H54 (cell line): Measurements from ENCODE around the gene AK9.

Experiments used
- DNase-seq: peaks from one replicate; pipeline ENCODE4 v3.0.0; 2011; ENCODE audit warnings: low spot score, mixed read lengths; ENCODE audit not compliant: insufficient read length
- FAIRE-seq: peaks from 3 replicates; lab custom pipeline; 2011; peaks lifted over from hg19 to GRCh38; lab: Jason Lieb, UNC
- POLR2A ChIP-seq: IDR thresholded peaks from 2 replicates; pipeline ENCODE4 v1.6.1; 2011; ENCODE audit warnings: low read depth, mild to moderate bottlenecking, low read length

Gene AK9

DNA sequence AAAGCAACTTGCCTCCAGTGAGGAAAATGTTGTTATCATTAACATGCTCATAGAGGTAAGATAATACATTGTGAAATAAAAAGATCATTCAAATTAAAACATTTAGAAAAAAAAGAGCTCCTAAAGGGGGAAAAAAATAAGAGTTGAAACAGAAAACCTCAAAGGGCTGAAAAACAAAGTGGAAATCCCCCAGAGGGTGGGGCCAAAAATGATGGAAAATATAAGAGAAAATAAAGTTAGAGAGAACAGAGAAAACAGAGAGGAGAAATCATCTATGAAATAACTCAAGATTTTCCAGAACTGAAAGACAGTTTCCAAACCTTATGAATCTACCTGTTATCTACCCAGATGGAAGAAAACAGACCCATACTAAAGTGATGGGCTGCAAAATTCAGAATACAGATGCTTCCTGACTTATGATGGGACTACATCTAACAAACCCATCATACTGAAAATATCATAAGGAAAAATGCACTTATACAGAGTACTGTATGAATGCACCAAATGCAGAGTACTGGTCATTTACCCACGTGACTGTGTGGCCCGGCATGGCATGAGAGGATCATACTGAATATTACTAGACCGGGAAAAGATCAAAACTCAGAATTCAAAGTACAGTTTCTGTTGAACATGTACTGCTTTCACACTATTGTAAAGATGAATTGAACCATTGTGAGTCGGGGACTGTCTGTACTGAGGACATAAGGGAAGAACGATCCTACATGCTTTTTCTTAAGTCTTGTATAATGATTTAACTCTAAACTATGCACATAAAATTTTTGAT lies 212.0 kb downstream of the AK9 start:
- FAIRE-seq (no peak), DNase-seq (no peak)
- TF ChIP-seq POLR2A: no peak

DNA sequence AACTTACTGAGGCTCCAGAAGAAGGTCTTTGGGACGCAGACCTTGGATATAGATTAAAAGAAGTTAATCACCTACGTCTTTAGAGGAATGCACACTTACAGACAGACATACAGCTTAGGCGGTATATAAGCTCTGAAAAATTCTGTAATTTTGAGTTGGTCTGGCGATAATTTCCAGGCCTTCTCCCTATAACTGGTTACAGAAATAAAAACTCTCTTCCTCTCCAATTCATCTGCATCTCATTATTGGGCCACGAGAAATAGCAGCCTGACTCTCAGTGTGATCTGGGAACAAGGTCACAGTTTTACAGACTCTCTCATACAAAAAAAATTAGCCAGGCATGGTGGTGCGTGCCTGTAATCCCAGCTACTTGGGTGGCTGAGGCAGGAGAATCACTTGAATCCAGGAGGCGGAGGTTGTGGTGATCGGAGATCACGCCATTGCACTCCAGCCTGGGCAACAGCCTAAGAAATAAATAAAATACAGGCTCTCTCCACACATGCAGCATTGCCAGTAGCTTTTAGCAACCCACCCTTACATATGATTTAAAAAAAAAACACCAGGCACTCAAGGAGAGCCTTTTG lies 212.7 kb downstream of the AK9 start:
- FAIRE-seq: no peak
- no peak for TF ChIP-seq POLR2A
- no peak for DNase-seq

DNA sequence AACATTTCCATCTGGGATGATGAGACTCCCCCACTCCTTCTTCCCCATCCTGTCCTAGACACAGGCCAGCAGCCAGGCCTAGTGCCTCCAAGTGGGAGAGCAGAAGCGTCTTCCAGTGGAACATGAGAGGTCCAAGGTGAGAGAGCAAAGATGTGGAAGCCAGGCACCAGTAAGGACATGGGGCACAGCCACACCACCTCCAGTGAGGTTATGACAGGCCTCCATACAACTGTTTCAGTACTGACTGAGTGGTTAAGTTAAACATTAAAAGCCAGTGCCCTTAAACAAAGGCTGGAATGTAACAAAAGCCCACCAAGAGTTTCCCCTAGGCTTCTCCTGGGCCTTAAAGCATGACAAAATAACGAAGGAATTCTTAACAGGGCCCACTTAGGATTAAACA lies 213.3 kb downstream of the AK9 start:
- TF ChIP-seq POLR2A: no peak
- no peak for DNase-seq
- FAIRE-seq: no peak

DNA sequence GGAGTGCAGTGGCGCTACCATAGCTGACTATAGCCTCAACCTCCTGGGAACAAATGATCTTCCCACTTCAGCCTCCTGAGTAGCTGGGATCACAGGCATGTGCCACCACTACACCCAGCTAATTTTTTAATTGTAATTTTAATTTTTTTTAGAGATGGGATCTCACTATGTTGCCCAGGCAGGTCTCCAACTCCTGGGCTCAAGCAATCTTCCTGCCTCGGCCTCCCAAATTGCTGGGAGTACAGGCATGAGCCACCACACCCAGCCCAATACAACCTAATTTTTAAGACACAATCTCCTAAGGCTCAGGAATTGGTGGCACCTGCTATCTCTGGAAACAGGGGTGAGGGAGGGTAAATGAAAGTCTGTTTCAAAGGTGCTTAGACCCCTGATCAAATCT lies 213.8 kb downstream of the AK9 start:
- DNase-seq: no peak
- TF ChIP-seq POLR2A: no peak
- FAIRE-seq: no peak

DNA sequence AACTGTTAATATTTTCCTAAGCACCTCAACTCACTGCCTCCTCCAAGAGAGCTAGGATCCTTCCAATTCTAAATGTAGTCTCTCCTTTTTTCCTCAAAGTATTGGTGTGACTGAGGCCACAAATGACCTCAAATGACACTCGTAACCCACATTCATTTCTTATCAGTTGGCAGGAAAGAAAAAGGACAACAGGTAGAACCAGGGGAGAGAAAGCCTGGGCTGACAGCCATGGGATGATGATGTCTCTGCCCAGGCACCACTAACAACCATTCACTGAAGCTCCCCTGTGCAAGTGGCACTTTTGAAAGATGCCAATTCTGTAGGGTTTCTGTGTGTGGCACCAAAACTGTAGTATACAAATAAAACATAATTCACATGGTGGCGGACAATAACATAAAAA lies 215.4 kb downstream of the AK9 start:
- no peak for FAIRE-seq
- DNase-seq: no peak
- no peak for TF ChIP-seq POLR2A

DNA sequence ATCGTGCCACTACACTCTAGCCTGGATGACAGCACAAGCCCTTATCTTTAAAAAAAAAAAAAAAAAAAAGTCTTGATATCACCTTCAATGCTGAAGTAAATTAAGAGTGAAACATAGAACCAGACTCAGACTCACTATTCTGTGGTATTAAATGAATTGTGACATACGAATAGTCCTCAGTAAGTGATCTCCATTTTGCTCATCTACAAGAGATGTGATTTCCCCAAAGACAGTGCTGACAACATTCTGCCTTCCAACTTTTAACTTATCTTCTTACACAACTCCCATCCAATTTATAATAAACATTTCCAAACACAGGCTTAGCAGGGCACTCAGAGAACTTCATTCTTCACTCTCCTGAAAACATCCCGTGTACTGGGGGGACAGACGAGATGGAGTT lies 216.0 kb downstream of the AK9 start:
- FAIRE-seq (no peak), DNase-seq (no peak)
- TF ChIP-seq POLR2A: no peak

DNA sequence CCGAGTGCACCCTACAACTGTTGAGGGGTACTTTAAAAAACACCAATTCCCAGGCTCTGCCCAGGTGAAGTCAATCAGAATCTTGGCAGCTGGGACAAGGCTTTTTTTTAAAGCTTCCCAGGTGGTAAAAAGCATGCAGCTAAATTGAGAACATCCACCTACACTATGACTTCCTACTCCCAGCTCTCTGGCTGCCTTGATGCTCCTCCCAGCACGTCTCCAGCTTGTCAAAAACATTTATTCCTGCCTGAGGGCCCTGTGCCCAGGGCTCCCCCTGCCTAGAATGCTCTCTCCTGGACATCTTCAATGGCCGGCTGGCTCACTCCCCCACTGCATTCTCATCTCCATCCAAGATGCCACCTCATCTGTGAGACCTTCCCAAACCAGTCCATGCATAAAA lies 217.9 kb downstream of the AK9 start:
- no peak for TF ChIP-seq POLR2A
- FAIRE-seq (no peak), DNase-seq (no peak)

DNA sequence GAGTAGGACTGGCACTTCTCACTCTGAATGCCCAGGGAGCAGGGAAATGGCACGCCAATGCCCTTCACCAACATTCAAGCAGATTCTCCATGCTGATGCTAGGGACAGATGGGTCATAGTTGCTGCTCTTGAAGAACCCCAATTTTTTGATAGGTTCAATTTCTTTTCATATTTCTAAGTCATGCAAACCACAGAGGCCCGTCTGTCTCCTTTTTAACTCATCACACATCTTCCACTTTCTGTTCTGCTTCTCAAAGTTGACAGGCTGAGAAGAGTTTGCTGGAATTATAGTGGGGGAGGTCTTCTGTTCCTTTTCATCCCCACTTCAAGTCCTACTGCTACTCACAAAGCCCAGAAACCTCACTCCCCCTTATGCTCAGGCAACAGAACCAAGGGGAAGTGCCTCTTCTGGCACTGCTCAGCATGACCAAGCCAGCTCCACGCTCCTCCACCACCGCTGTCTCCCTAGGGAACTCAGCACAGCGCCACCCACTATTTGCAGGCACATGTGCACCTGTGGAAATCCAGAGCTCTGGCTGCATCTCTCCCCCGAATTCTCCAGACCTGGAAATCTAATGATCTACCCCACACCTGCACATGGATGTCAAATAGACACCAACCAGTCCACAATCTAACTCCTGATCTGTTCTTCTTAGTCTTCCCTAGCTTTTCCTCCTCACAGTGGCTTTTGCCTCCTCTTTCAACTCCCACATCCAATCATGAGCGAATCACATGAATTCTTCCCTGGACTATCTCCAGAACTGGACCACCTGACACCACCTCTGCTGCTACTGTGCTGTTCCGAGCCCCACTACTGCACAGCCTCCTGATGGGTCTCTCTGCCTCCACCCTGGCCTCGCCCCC lies 218.6 kb downstream of the AK9 start:
- TF ChIP-seq POLR2A: no peak
- DNase-seq (no peak), FAIRE-seq (no peak)

DNA sequence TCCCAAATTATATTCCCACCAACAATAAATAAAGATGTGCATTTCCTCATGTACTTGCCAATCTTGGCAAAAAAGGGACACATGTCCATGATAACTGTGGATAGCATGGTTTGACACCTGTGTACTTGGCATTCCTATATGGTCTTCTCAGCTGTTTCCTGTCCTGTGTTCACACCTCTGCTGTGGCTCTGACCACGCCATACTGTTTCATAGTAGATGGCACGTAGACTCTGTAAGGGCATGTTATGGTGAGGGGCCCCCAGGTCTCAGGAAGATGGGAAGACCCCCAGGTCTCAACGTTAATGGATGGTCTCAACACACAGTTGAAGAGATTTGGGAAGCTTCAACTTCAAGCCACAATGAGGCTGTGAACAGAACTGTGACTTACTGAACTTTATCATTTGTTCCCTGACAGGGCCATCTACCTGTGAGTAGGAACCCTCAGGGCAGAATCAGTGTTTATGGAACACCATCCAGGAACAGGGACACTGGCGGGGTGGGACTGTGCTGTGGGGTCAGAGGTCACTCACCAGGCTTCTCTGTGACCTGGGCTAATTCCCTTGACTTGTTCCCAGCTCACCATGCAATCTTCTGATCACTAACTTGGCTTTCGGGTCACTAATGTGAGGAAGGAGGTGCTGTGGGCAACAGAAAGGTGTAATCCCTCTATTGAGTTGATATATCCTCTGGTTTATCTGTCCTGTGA lies 219.7 kb downstream of the AK9 start:
- no peak for DNase-seq
- FAIRE-seq: no peak
- no peak for TF ChIP-seq POLR2A

DNA sequence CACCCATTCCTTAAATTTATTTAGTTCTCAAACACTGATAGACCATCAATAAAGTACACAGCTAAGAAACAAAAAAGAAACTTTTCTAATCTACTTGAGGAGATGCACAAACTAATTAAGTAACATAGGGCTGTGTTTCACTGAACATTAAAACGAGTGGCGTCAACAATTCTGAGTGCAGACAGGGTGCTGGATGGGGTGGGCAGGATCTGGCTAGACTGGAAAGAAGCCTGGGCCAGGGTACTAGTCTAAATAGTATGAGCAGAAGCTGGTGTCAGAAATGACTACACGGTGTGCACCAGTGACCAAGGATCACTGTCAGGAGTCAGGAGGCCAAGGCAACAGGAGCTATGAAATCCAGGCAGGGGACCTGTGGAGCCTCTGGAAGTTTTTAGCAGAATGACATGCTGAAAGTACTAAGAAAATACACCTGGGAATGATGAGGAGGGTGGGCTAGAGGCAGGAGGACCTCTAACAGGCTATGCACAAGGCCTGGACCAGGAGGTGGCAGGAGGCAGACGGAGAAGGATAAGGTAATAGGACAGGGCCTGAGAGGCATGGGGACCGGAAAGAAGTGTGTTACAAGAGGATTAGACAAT lies 221.3 kb downstream of the AK9 start:
- no peak for TF ChIP-seq POLR2A
- DNase-seq (no peak), FAIRE-seq (no peak)

DNA sequence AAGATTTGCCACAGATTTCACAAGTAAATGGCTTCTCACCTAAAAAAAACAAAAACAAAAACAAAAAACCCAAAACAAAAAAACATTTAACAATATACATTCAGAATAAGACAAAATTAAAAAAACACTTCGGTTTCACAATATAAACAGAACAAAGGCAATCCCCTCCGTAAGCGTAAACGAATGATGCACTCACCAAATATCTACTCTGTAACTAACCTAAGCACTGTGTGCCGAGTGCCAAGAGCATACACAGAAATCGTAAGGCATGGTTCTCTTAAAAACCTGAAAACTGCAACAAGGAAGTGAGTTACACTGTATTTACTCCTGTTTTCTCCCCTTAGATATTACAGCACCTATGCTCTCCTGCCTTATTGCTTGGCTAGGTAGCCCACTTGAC lies 223.3 kb downstream of the AK9 start:
- no peak for TF ChIP-seq POLR2A
- DNase-seq (no peak), FAIRE-seq (no peak)

DNA sequence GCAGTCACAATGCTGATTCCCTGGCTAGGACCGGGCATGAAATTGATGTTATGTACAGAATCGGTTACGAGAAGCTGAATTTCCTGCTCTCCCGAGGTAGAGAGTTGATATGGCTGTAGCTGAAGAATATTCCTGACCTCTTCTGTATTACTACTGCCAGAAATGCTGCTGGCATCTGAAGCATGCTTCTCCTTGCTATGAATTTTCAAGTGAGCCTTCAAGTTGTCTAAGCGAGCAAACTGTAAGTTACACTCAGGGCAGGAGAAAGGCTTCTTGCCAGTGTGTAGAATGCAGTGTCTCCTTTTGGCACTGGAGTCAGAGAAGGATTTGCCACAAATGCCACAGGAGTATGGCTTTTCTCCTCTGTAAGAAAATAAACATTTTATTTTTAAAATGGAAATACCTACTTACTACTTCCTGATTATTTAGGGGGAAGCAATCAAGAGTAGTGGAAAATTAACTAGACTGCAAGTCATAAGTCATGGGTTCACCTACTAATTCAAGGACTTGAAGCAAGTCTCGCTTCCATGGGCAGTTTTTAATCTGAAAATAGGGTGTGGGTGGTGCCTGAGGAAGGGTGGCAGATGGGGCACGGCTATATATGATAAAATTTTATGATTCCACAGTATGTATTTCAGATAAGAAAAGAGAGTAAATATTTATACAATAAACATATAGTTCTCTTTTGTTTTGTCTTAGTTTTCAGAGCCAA lies 224.6 kb downstream of the AK9 start:
- FAIRE-seq: no peak
- no peak for TF ChIP-seq POLR2A

DNA sequence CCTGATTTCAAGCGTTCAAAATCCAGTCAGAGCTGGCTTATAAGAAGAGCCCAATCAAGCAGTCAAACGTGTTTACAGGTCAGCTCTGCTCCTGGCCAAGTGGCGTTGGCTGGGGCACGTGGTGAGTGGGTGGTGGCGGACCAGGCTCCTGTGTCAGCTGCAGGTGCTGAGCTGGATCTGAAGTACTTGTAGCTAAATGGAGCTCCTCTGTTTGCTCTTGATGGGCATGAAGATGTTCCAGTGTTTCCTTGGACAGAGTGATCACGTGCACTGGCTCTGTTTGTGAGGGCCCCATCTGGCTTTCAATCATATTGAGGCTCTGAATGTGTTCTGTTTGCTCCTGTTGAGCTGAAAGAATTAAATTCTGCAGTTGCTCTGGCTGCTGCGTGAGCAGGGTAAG lies 225.2 kb downstream of the AK9 start:
- TF ChIP-seq POLR2A: no peak
- DNase-seq: no peak

More for the DNA sequence above, 224.6 kb downstream of the AK9 start:
- DNase-seq: no peak

More for the DNA sequence above, 225.2 kb downstream of the AK9 start:
- no peak for FAIRE-seq
